GM12872 (cell line): ENCODE data around the gene IST1.

Source experiments
- TF ChIP-seq, protein P1 (sequence below): IDR thresholded peaks from 3 replicates; pipeline ENCODE4 v1.5.1; 2011; ENCODE audit warnings: low read depth, mild to moderate bottlenecking, low read length, moderate library complexity; ENCODE audit not compliant: insufficient read depth

IST1 gene

DNA sequence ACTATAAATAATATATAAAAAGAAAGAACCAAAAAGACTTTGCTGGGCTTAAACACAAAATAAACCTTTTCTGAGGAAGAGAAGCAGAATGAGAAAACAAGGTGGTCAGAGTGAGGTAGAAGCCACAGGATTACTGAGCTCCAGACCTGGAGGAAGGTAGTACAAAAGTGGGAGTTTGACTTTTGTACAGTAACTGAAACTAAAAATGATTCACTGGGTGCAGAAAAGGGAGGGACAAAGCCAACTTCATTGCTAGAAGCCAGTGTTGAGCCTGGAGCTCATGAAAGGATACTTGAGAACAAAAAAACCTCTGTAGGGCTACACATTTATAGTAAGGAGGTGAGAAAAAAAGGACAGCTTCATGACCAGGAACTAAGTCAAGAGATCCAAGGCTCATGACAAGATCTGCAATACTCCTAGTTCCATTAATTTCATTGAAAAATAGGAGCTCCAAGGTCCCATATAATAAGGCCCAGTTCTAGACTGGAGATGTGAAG lies 59.4 kb downstream of the IST1 start:
- TF ChIP-seq, protein P1, sequence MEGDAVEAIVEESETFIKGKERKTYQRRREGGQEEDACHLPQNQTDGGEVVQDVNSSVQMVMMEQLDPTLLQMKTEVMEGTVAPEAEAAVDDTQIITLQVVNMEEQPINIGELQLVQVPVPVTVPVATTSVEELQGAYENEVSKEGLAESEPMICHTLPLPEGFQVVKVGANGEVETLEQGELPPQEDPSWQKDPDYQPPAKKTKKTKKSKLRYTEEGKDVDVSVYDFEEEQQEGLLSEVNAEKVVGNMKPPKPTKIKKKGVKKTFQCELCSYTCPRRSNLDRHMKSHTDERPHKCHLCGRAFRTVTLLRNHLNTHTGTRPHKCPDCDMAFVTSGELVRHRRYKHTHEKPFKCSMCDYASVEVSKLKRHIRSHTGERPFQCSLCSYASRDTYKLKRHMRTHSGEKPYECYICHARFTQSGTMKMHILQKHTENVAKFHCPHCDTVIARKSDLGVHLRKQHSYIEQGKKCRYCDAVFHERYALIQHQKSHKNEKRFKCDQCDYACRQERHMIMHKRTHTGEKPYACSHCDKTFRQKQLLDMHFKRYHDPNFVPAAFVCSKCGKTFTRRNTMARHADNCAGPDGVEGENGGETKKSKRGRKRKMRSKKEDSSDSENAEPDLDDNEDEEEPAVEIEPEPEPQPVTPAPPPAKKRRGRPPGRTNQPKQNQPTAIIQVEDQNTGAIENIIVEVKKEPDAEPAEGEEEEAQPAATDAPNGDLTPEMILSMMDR = no peak

DNA sequence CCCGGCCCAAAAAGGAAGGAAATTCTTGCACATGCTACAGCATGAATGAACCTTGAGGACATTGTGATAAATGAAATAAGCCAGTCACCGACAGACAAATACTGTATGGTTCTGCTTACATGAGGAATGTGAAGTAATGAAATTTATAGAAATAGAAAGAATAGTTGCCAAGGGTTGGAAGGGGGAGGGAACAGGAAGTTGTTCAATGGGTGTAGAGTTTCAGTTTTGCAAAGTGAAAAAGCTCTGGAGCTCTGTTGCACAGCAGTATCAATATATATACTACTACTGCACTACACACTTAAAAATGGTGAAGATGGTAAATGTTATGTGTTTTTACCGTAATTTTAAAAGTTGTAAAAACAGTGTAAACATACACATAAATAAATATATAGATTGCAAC lies 61.2 kb downstream of the IST1 start:
- TF ChIP-seq, protein P1 = no peak

- TF ChIP-seq, protein P1 = peak; percentile 84
Observed at GRCh38 chr16:71961066-71962039, 66.0 kb downstream of the IST1 start.

GRCh38 chr16:71963125-71963875 lies 68.0 kb downstream of the IST1 start:
- TF ChIP-seq, protein P1 = no peak

DNA sequence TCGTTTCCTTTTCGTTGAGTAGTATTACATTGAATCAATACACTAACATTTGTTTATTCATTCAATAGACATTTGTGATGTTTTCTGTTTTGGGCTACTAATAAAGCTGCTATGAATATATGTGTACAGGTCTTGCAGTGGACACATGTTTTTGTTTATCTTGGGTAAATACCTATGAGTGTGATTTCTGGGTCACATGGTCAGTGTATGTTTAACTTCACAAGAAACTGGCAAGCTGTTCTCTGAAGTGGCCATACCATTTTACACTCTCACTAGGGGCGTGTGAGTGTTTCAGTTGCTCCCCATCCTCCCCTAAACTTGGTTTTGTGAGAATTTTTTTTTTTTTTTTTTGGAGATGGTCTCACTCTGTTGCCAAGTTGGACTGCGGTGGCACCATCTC lies 69.9 kb downstream of the IST1 start:
- TF ChIP-seq, protein P1 = no peak

- TF ChIP-seq, protein P1 = no peak
Observed at GRCh38 chr16:71966932-71967331, 71.6 kb downstream of the IST1 start.

DNA sequence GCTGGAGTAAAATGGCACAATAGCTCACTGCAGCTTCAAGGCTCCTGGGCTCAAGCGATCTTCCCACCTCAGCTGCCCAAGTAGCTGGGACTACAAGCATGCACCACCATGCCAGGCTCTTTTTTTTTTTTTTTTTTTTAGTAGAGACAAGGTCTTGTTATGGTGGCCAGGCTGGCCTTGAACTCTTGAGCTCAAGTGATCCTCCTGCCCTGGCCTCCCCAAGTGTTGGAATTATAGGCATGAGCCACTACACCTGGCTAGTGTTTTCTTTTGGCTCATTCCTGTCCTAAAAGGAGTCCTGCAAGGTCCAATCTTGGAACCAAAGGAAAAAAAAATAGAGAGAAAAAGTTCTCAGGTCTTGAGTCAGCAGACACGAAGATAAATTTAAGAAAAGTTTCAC lies 74.0 kb downstream of the IST1 start:
- TF ChIP-seq, protein P1 = no peak
